Ammon's horn (tissue), 1 donor: ENCODE measurements around the gene ASF1B.
"Not testable (repeated sequence)": the region's sequence is repeated elsewhere in the genome, so short reads cannot be mapped to it uniquely, and the experiment has no call there.

Experiments
- DNase-seq: peaks from one replicate; pipeline ENCODE4 v3.0.0-alpha.2; 2016; ENCODE audit warnings: low spot score

ASF1B gene

GRCh38 chr19:14159059-14159458 lies 22.7 kb upstream of the ASF1B start:
- DNase-seq = no peak

DNA sequence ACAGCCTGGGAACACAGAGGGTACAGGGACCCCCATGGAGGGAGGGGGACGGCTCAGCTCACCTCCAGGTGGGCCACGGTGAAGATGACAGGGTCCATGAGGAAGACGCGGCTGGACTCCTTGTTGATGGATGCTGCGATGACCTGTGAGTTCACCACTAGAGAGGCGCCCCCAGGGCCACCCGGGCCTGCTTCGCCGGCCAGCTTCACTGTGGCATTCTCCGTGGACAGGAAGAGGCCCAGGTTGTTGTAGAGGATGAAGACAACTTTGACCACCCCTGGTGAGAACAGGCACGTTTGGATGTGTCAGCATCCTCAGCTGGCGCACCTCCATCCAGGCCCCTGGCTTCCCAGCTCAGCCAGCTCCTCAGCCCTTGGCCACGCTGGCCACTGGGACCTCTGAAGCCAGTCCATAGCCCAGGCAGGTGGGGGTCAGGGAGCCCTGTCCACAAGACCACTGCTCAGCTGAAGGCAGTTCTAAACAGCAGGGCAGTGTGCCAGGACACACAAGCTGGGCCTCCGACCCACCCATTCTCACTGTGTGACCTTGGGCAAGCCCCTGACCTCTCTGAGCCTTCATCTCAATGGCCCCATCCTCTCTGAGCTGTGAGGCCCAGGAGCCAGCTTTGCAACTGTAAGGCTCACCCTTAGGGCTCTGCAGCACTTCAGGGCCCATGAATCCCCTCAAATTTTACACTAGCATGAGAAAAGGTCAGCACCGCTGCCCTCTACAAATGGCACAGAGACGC lies 22.1 kb upstream of the ASF1B start:
- DNase-seq = no peak

DNA sequence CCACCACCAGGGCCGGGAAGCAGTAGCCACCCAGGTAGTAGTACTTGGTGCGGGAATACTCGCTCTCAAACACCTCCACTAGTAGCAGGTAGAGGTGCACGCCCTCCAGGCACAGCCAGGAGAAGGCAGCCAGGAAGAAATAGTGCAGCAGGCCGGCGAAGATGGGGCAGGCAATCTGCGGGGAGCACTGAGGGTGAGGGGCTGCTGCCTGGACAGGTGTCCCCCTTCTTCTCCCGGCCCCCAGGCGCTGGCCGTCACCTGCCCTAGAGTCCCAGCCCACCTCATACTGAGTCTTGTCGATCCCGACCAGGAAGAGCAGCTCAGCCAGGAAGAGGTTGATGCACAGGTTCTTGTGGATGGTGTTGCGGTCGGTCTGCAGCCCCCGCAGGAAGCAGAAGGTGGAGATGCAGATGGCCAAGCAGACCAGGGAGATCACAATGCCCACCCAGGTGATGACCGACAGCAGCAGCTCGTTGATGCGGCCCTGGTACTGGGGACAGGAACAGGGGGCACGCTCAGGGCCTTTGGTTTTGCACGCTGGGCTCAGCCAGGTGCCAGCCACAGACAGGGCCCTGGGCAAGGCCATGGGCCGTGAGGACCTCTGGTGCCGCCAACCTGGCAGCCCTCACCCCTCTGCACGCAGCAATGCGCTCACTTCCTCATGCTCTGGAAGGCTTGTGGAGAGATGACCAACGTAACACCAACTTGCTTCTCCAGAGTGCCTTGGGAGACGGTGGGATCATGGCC lies 20.8 kb upstream of the ASF1B start:
- DNase-seq = no peak

DNA sequence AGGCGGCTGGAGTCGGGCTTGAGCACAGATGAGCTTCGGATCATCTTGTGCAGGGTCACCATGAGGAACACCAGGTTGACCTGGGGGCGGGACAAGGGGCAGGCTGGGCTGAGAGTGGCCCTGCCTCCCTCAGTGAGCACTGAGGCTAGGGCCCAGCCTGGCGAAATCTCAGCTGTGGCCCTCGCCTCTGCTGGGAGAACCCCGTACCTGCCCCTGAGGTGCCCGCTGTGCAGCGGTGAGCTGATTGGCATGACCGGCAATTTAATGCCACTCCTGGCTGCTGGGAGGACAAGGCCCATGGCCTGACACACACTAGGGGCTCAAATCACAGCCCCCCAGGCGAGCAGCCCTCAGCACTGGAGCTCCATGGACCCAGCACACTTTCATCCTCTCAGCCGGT lies 19.7 kb upstream of the ASF1B start:
- no peak for DNase-seq

- DNase-seq = no peak
These were observed 19.0 kb upstream of the ASF1B start for GRCh38 chr19:14155371-14155770.

- DNase-seq = no peak
These were observed 16.3 kb upstream of the ASF1B start for GRCh38 chr19:14152713-14153112.

DNA sequence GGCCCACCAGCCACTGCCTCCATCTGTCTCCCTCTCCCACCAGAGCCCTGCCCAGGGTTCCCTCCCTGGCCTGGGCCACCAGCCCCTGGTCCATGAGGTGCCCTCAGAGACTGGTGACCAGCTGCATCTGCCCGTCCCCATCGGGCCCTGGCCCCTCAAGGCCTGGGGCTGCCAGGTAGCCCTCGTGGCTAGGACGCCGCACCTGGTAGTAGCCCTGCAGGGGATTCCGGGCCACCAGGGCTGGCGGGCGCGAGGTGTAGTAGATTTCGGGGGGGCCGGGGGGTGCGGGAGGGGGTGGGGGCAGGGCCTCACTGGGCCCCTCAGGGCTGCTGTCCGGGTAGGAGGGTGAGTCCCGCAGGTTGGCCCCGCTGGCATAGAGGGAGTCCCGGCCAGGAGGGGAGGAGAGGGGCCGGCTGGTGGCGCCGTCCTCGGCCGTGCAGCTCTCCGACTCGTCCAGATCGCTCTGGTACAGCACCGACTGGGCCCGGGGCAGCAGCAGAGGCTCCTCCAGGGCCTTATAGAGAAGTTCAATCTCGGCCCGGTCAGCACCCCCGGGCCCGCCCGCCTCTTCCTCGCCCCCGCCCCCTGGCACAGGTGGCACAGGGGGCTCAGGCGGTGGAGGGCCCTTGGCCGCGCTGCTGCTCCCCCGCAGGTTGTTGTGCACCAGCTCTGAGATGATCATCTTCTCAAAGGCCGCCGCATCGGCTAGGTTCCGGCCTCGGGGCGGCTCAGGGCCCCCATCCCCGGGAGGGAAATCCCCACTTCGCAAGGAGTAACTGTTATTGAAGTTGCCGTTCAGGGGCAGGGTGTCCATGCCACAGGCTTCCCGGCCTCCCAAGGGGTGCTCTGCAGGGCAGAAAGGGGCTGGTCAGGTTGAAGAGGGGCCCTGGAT lies 14.6 kb upstream of the ASF1B start:
- no peak for DNase-seq

GRCh38 chr19:14150041-14150769 lies 13.8 kb upstream of the ASF1B start:
- no peak for DNase-seq

- DNase-seq = peak; percentile 62
These were observed 13.2 kb upstream of the ASF1B start for GRCh38 chr19:14149509-14149994.

DNA sequence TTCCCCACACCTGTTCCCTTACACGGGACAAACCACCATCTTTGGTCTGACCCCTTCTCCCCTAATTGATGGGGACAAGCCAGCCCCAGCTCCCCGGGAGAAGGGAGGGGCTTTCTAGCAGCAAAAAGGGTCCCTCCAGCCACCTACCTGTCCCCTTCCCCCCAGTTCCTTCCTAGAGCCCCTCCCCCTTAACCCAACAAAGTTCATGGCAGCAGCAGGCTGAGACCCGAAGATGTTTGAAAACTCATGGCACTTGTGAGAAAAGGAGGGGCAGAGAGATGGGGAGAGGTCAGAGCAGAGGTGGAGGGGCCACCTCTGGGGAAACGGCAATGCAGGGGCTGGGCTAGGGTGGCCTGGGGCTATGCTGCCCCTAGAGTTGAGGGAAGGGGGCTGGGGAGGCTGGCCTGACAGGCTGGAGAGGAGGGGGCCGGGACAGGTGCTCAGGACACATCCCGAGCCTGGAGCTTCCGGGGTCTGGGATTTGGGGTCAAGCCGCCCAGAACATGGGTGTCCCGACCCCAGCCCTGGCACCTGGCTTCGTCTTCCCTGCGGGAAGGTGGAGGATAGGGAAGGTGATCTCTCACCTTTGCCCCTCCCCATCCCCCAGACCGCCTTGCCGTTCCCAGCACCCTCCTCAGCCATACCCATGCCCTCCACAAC lies 12.5 kb upstream of the ASF1B start:
- no peak for DNase-seq

- DNase-seq = peak; percentile 72
These were observed 11.6 kb upstream of the ASF1B start for GRCh38 chr19:14147797-14148605.

DNA sequence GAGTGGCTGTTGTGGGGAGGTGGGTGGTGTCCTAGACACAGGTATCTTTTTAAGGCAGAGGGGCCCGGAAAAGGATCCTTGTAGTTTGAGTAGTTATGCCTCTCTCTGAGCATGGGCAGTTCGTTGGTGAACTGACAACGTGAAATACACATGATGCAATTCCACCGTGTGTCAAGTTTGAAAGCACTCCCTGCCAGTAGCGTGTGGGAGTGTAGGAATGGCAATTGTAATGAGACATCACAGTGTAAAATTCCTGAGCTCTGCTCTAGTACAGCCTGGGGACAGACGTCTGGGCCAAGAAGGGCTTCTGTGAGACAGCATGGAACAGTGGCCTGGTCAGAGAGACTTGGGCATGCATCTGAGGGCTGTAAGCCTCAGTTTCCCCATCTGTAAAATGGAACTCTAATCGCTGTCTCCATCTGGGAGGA lies 10.4 kb upstream of the ASF1B start:
- peak; percentile 62 for DNase-seq

GRCh38 chr19:14146169-14146568 lies 9.8 kb upstream of the ASF1B start:
- not testable (repeated sequence) for DNase-seq

GRCh38 chr19:14145381-14145780 lies 9.0 kb upstream of the ASF1B start:
- DNase-seq = no peak

DNA sequence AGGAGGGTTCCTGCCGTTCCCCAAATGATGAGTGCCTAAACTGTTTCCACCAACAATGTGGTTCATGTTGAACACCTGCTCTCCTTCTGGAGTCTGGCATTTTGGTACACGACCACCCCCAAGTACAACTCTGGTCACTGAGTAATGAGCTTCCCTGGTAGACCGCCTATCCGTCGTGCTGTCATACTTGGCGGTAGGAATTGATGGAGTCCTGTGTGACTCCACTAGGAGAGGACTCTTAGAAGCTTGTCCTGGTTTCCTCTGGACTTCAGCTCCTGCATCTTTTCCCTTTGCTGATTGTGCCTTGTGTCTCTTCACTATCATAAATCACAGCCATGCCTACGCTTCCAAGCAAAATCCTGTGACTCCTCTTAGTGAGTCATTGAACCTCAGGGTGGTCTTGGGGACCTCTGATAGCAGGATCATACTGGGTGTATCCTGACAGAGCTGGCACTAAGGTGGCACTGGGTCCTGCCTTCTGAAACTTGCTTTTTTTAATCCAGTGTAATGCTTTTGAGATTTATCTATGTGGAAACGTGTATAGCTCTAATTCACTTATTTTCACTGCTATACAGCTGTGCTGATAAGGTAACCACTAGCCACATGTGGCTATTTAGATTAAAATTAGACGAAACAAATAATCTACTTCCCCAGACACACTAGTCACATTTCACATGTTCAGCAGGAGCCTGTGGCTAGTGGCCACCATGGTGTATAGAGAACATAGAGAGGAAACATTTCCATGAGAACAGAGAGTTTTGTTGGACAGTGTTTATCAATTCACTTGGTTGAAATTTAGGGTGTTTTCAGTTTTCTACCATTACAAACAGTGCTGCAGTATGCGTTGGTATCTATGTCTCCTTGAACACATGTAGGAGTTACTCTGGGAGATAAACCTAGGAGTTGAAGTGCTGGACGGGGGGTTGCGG lies 6.1 kb upstream of the ASF1B start:
- no peak for DNase-seq

GRCh38 chr19:14141041-14141440 lies 4.7 kb upstream of the ASF1B start:
- no peak for DNase-seq

DNA sequence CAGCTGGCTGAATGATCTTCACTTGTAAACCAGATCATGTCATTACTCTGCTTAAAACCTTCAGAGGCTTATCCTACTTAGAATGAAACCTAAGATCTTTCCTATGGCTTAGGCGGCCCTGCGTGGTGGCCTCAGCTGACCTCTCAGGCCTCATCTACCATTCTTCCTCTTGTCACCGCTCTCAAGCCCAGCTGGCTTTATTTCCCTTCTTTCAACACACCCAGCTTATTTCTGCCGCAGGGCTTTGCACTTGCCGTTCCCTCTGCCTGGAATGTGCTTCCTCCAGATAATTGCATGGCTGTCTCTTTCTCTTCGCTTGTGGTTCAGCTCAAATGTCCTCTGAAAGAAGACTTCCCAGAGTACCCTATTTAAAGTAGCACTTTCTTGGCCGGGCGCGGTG lies 3.6 kb upstream of the ASF1B start:
- peak; percentile 43 for DNase-seq

- peak; percentile 50 for DNase-seq
These were observed 2.3 kb upstream of the ASF1B start for GRCh38 chr19:14138576-14139265.
